Left cardiac atrium (tissue), 2 donors: ENCODE measurements around the gene CD163. TPM values are rescaled to one million over a fixed set of nuclear protein-coding genes. Genes with fewer than 3 reads are reported as not detected.

Experiments
- total RNA-seq, 2 donors: library from RNA; stranded (reverse); fragmentation: NEBNext Ultra II Directional; extraction: Animal tissue kit (Norgen Biotek cat#: 25700); gene quantifications; one replicate each; pipeline ENCODE4 v1.2.1, GENCODE V29; 2021
- donor health status: DM: no; HTN: yes; CAD: no; lungs with severe emphysema.
- donor health status: DM: yes; HTN: yes; CAD: no.

The CD163 gene
- total RNA-seq, 2 donors from 2014 or later, result 186 to 270 TPM

Other genes with a start within 250 kb of the CD163 start
- not detected for gene ACSM4, start 199.7 kb downstream of the CD163 start, total RNA-seq
- gene CD163L1, start 59.6 kb downstream of the CD163 start, total RNA-seq, result 10 to 100 TPM in 1 of 2 donors, 1 to 10 TPM in 1; 6.2 to 10.5 TPM
- not detected for gene APOBEC1, start 162.1 kb upstream of the CD163 start, total RNA-seq
- gene GDF3, start 192.0 kb upstream of the CD163 start, total RNA-seq, result under 1 TPM; 0.24 to 0.26 TPM
- not detected for gene DPPA3, start 207.7 kb upstream of the CD163 start, total RNA-seq
- gene CLEC4C, start 243.6 kb upstream of the CD163 start, total RNA-seq, result not detected